HG03103 (cell line): Measurements from ENCODE around the gene PAPOLB.
"Not testable (repeated sequence)": the region's sequence is repeated elsewhere in the genome, so short reads cannot be mapped to it uniquely, and the experiment has no call there.

Experiments
- ATAC-seq: cut with Tn5 transposase; IDR thresholded peaks from one replicate; pipeline ENCODE4 v1.9.1; 2021; ENCODE audit warnings: low read depth; ENCODE audit not compliant: unreplicated experiment

The PAPOLB gene

DNA sequence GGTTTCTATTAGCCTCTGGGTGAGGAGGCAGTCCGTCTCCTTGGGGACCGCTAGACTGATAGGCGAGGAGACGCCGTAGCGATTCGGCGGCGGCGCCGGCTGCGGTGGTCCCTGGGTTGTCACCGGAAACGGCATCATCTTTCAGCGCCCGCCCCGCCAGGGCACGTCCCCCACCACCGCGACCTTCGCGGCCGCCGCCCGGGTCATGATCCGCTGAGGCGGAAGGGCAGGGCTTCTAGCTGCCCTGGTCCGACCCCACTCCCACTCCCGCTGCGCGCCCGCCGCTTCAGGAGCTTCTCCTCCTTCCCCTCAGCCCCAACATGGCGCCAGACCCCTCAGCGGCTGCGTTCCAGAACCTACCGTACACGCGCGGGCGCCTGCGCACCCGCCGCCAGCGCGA, at the start of gene PAPOLB:
Gene PAPOLB, minus strand, starts transcription at position 358 of the 400 bp plus-strand sequence. Its CDS starts 220 bp downstream, at position 138.
- ATAC-seq = no peak

DNA sequence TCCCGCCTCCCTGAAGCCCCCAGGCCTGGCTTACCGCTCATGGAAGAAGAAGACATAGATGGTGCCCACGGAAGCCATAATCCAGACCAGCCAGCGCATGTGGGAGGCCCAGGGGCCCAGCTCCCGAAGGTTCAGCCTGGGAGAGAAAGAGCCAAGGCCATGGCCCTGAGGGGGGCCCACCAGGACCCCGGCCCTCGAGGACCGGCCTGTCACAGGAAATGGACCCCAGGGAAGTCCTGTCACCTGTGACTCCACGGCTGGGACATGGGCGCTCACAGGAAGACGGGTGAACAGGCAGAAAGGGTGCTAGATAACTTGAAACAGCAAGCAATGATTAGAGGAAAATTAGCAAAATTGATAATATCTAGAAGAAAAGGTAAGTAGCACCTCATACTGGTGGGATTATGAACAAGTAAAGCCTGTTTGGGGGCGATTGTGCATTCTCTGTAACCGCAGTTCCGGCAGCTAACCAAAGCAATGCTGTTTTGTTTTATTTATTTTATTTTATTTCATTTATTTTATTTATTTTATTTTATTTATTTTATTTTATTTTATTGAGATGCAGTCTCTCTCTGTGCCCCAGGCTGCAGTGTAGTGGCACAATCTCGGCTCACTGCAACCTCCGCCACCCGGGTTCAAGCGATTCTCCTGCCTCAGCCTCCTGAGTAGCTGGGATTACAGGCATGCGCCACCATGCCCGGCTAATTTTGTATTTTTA, 49.4 kb upstream of the PAPOLB start:
- ATAC-seq = no peak

DNA sequence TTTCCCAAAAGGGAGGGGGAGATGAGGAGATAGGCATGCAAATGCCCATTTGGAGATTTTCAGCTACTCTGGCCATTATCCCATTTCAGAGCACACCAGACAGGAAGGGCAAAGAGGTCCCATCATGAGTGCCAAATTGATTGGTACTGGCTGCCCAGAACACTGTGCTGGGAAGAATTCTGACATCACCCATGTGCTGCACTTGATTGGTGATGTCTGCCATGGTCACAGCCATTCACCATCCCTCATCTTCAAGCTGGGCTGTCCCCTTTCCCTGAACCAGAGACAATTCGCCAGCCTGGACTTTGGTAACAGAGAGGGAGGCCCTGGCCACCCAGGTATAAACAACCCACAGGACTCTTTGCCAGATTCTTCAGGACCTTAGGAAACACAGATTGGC, 44.9 kb upstream of the PAPOLB start:
- no peak for ATAC-seq

- no peak for ATAC-seq
Observed at GRCh38 chr7:4905171-4905570, 43.3 kb upstream of the PAPOLB start.

- ATAC-seq = no peak
Observed at GRCh38 chr7:4904346-4904745, 42.5 kb upstream of the PAPOLB start.

GRCh38 chr7:4895766-4896165, 33.9 kb upstream of the PAPOLB start:
- ATAC-seq = no peak

- no peak for ATAC-seq
Observed at GRCh38 chr7:4894482-4894881, 32.7 kb upstream of the PAPOLB start.

DNA sequence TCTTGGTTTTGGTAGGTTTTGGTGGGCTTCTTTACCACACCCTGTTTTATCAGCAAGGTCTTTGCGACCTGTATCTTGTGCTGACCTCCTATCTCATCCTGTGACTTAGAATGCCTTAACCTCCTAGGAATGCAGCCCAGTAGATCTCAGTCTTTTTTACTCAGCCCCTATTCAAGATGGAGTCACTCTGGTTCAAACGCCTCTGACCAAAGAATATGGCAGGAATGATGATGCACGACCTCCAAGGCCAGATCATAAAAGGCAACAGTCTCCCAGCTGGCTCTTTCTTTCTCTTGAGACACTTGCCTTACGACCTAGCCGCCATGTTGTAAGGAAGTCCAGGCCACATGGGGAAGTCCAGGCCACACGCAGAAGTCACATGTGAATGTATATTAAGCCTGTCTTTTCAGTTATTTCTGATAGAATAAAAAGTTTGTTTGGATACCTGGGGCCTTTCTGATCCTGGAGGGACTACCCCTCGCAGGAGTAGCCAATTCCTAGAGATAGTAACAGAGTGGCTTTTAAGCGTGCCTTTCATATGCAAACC, 32.2 kb upstream of the PAPOLB start:
- ATAC-seq = no peak

DNA sequence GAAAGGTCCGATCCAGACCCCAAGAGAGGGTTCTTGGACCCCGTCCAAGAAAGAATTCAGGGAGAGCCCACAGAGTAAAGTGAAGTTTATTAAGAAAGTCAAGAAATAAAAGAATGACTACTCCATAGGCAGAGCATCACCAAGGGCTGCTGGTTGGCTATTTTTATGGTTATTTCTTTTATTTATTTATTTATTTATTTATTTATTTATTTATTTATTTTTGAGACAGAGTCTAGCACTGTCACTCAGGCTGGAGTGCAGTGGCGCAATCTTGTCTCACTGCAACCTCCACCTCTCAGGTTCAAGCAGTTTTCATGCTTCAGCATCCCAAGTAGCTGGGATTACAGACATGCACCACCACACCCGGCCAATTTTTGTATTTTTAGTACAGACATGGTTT, 31.4 kb upstream of the PAPOLB start:
- not testable (repeated sequence) for ATAC-seq

- ATAC-seq = not testable (repeated sequence)
Observed at GRCh38 chr7:4891522-4891921, 29.7 kb upstream of the PAPOLB start.

GRCh38 chr7:4889682-4890081, 27.9 kb upstream of the PAPOLB start:
- ATAC-seq = no peak

DNA sequence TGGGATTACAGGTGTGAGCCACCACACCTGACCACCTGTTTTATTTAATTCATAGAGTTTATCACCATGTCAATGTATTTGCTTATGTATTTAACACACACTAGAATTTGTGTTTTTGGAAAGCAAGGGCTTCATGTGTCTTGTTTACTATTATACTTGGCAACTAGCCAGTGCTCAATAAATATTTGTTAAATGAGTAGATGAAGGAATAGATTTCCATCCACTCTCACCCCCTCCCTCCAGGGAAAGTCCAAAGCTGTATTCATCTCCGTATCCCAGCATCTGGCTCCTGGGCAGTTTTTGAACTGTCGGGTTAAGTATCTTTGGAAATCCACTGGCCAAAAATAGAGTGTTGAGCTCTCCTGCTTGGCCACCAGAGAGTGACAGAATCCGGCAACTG, 26.3 kb upstream of the PAPOLB start:
- ATAC-seq = no peak

DNA sequence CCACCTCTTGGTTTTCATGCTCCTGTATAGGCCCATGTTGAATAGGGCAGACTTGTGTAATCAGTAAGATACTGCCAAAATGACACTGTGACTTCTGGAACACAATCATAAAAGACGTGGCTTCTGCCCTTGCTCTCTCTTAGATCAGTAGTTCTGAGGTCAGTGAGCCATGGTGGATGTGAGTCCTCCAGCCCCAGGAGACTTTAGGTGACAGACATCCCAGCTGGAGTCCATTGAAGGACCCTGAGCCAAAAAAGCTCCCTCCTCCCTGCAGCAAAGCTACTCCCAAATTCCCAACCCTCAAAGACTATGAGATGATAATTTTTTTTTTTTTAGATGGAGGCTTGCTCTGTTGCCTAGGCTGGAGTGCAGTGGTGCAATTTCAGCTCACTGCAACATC, 24.8 kb upstream of the PAPOLB start:
- no peak for ATAC-seq

DNA sequence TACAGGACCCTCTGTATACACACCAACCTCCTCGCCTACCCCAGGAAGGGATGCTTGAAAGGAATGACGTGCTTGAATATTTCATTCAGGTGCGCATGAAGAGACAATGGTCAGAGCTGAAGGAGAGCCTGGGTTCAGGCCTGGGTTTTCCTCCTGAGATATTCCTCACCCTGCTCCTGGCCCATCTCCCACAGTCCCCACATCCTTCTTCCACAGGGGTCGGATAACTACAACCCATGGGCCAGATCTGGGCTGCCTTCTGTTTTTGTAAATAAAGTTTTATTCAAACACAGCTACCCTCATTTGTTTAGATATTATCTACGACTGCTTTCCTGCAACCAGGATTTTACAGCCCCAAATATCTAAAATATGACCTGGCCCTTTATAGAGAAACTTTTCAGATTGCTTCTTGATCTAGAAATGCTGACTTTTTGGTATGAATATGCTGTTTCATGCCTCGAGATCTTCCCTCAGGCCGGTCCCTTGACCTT, 23.5 kb upstream of the PAPOLB start:
- no peak for ATAC-seq

DNA sequence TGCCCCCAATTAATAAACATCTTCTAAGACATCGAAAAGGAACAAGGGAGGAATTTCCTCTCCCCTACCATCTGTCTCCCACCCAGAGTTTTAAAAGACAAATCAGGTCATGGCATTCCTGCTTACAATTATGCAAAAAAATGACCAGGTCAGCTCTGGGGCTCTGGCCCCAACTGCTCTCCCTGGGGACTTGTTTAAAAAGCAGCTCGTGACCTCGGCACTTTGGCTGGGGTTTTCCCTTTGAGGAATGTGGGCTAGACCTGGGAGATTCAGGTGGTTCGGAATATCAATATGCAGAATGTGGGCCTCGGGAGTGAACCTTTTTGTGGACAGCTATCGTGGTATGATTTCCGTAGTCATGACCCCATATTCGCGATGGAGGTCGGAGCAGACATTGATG, 22.3 kb upstream of the PAPOLB start:
- ATAC-seq = no peak

DNA sequence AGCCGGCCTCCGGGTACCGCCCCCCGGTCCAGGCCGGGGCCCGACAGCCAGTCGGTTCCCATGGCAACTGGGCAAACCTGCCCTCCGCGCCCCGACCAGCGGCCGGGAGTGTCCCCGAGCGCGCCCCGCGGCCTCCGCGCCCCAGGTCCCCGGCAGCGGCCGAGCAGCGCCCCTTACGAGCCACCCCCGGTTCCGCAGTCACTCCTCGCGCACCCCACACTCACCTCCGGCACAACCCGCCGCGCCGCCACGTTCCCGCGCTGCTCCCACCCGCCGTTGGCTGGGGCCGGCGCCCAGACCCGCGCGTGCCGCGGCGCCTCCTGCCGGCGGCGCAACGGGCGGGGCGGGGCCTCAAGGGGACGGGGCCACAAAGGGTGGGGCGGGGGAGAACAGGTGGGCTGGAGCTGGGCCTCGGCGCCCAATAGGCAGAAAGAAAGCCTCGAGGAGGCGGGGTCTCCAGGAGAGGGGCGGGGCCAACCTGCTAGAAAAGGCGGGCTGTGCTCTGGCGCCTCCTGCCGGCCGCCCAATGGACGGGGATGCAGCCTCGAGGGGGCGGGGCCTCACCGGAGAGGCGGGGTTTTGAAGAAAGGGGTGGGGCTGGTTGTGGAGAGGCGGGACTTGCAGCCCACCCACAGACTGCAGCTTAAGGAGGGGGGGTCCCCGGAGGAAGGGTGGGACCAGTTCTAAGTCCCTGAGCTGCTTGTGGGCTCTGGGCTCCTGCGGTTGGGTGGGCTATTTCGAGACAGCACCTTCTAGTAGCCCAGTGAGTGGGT, 21.7 kb upstream of the PAPOLB start, which contains the start of gene RADIL:
Gene RADIL, minus strand, starts transcription at position 345 of the 773 bp plus-strand sequence. CDS start 5,577 bp downstream, outside the sequence.
- peak; percentile 49 for ATAC-seq

DNA sequence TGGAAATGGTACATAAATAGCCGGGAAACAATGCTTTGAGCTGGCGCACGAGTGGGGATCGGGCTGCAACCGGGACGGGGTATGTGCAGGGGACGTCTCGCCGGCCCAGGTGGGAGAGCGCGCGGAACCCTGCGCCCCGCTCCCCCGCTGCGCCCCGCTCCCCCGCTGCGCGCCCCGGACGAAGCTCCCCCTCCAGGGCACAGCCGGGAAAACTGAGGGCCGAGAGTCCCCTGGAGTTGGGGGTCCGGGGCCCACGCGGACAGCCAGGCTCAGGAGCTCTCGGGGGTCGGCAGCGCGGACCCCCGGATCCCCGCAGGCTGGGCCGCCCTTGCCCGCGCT, 21.2 kb upstream of the PAPOLB start:
- no peak for ATAC-seq

GRCh38 chr7:4882169-4883032, 20.6 kb upstream of the PAPOLB start:
- no peak for ATAC-seq

DNA sequence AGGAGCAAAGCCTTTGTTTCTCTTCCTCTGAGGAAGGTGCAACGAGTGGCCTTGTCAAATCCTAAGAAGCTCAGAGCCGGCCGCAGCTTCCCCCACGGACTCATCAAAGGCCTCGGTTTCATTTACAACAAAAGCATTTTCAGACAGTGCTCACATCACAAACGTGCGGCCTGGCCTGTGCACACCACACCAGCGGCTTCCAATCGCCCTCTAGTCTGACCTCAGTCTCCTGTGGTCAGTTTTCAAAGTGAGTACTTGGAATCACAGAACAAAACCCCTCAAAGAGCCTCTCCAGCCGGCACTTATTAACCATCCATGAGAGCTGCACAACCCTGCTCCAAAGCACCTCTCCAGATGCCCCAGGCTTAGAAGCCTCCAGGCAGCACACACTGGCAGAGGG, 18.4 kb upstream of the PAPOLB start:
- ATAC-seq = no peak

GRCh38 chr7:4879396-4880081, 17.7 kb upstream of the PAPOLB start:
- no peak for ATAC-seq
